GM19395 (cell line): Measurements from ENCODE around the gene PRR23C.

Source experiments
- ATAC-seq: cut with Tn5 transposase; IDR thresholded peaks from one replicate; pipeline ENCODE4 v1.9.1; 2021; ENCODE audit warnings: mild to moderate bottlenecking, moderate library complexity; ENCODE audit not compliant: unreplicated experiment

The PRR23C gene

DNA sequence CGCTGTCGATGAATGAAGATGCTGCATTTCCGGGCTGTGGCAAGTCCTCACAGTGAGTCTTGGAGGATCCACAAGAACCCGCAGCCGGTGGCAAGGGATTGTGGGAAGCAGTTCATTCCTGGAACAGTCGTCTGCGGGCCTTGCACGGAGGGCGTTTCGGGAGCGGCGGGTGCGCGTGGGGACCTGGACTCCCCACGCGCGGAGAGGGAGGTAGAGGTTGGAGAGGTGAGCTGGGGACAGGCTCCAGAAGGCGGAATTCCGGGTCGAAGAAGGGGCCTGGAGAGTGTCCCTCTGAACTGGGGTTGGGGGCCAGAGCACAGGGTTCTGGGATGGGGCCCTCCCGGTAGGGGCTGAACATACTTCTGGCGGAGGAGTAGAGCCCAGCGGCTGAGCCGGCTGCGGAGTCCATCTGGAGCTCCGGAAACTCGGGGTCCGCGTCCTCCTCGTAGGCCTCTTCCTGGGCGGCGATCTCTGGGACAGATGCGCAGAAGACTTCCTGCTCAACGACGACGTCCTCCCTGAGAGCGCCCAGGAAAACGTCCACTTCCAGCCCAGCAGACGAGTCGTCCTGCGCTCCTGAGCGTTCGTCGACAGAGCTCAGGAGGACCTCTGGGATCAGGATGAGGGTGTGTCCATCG is 39.2 kb downstream of the PRR23C start:
- no peak for ATAC-seq

DNA sequence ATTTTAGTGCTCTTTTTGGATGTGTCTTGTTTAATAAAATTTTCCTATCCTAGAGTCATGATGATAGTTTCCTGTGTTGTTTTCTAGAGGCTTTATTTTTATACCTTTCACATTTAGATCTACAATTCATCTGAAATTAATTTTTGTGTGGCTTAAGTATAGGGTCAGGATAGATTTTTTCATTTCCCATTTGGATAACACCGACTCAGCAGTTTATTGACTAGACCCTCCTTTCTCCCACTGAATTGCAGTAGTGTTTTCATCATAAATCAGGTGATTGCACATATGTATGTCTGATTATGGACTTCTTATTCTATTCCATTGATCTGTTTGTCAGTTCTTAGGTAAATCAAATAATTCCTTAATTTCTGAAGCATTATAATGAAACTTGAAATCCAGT is 49.0 kb downstream of the PRR23C start:
- no peak for ATAC-seq
